ENCODE results near the gene NTRK2. TPM values are rescaled to one million over a fixed set of nuclear protein-coding genes. Genes with fewer than 3 reads are reported as not detected.

The NTRK2 gene
- total and polyA plus RNA-seq, 2 experiments from 2014 or later, result 0.03 TPM; not detected in 1

DNA sequence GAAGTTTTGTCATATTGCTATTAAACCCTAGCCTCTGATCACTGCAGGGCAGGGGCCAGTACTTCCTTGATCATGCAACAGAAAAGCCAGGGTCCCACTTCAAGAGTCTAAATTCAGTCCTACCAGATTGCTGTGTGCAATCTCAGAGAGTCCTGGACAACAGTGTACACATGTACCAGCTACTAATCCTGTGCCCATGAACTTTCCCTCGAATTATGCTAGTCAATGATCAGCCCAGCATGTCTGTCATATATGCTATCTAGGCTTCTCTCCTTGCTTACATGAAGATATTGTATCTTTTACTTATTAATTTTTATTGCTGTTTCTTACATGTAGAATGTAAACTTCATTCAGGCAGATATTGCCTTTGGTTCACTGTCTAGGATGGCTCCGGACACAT, 367.0 kb downstream of the NTRK2 start (continued):
- TF ChIP-seq, protein P1, sequence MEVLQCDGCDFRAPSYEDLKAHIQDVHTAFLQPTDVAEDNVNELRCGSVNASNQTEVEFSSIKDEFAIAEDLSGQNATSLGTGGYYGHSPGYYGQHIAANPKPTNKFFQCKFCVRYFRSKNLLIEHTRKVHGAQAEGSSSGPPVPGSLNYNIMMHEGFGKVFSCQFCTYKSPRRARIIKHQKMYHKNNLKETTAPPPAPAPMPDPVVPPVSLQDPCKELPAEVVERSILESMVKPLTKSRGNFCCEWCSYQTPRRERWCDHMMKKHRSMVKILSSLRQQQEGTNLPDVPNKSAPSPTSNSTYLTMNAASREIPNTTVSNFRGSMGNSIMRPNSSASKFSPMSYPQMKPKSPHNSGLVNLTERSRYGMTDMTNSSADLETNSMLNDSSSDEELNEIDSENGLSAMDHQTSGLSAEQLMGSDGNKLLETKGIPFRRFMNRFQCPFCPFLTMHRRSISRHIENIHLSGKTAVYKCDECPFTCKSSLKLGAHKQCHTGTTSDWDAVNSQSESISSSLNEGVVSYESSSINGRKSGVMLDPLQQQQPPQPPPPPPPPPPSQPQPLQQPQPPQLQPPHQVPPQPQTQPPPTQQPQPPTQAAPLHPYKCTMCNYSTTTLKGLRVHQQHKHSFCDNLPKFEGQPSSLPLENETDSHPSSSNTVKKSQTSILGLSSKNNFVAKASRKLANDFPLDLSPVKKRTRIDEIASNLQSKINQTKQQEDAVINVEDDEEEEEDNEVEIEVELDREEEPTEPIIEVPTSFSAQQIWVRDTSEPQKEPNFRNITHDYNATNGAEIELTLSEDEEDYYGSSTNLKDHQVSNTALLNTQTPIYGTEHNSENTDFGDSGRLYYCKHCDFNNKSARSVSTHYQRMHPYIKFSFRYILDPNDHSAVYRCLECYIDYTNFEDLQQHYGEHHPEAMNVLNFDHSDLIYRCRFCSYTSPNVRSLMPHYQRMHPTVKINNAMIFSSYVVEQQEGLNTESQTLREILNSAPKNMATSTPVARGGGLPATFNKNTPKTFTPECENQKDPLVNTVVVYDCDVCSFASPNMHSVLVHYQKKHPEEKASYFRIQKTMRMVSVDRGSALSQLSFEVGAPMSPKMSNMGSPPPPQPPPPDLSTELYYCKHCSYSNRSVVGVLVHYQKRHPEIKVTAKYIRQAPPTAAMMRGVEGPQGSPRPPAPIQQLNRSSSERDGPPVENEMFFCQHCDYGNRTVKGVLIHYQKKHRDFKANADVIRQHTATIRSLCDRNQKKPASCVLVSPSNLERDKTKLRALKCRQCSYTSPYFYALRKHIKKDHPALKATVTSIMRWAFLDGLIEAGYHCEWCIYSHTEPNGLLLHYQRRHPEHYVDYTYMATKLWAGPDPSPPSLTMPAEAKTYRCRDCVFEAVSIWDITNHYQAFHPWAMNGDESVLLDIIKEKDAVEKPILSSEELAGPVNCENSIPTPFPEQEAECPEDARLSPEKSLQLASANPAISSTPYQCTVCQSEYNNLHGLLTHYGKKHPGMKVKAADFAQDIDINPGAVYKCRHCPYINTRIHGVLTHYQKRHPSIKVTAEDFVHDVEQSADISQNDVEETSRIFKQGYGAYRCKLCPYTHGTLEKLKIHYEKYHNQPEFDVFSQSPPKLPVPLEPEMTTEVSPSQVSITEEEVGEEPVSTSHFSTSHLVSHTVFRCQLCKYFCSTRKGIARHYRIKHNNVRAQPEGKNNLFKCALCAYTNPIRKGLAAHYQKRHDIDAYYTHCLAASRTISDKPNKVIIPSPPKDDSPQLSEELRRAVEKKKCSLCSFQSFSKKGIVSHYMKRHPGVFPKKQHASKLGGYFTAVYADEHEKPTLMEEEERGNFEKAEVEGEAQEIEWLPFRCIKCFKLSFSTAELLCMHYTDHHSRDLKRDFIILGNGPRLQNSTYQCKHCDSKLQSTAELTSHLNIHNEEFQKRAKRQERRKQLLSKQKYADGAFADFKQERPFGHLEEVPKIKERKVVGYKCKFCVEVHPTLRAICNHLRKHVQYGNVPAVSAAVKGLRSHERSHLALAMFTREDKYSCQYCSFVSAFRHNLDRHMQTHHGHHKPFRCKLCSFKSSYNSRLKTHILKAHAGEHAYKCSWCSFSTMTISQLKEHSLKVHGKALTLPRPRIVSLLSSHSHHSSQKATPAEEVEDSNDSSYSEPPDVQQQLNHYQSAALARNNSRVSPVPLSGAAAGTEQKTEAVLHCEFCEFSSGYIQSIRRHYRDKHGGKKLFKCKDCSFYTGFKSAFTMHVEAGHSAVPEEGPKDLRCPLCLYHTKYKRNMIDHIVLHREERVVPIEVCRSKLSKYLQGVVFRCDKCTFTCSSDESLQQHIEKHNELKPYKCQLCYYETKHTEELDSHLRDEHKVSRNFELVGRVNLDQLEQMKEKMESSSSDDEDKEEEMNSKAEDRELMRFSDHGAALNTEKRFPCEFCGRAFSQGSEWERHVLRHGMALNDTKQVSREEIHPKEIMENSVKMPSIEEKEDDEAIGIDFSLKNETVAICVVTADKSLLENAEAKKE (CRISPR knock-in tag; IDR thresholded peaks at IDR 0.05), result no peak
- TF ChIP-seq POLR2AphosphoS5 (IDR thresholded peaks at IDR 0.05; ENCODE audit: low read depth) (no peak), NANOG (IDR thresholded peaks at IDR 0.05; ENCODE audit: borderline replicate concordance) (no peak), EZH2phosphoT487 (IDR thresholded peaks at IDR 0.05; ENCODE audit: unreplicated experiment) (no peak), STAT1 (IDR thresholded peaks at IDR 0.05; ENCODE audit: unreplicated experiment) (no peak), EZH2 (IDR thresholded peaks at IDR 0.05; ENCODE audit: low read depth, unreplicated experiment) (no peak)
- TF ChIP-seq, protein P2, sequence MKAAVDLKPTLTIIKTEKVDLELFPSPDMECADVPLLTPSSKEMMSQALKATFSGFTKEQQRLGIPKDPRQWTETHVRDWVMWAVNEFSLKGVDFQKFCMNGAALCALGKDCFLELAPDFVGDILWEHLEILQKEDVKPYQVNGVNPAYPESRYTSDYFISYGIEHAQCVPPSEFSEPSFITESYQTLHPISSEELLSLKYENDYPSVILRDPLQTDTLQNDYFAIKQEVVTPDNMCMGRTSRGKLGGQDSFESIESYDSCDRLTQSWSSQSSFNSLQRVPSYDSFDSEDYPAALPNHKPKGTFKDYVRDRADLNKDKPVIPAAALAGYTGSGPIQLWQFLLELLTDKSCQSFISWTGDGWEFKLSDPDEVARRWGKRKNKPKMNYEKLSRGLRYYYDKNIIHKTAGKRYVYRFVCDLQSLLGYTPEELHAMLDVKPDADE (IDR thresholded peaks at IDR 0.05), result no peak

DNA sequence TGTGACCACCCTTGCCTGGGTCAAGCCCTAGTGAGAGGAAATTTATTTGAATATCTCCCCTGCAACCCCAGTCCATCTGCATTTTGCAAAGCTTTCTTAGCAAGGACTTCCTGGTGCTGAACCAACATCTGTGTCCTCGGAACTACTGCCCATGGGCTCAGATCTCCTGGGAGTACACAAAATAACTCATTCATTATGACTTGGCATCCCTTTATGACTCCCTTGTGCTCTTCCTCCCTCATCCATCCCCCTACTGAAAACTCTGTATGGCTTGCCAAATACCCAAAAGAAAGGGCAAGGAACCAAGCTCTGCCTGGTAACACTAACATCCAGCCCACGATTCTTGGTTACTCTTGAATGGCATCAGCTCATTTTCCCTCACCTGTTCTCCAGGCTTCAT, 368.5 kb downstream of the NTRK2 start:
- Mint-ChIP-seq H3K4me1 (no peaks in the 10 kb centered on the region; the same call in 1 of the 3 replicates), H3K27me3 (ENCODE audit: insufficient read depth, low read depth, poor library complexity) (peaks cover 2% of the 10 kb centered on the region), H3K27ac (no peak overlapping the region), H3K9me3 (no peaks in the 10 kb centered on the region; the same call in 2 of the 3 replicates), H3K36me3 (ENCODE audit: low read depth) (no peaks in the 10 kb centered on the region), H3K4me3 (no peak overlapping the region)
- Histone ChIP-seq H3K9me2 (ENCODE audit: insufficient read depth) (peaks cover 17% of the 10 kb centered on the region), H4K20me1 (replicated peaks; ENCODE audit: insufficient read depth) (no peaks in the 10 kb centered on the region), H3K27me3 (ENCODE audit: insufficient read depth) (no peaks in the 10 kb centered on the region), H3K27ac (ENCODE audit: low read depth) (no peak overlapping the region), H3K4me1 (ENCODE audit: insufficient read depth) (peaks cover 17% of the 10 kb centered on the region), H3K4me3 (no peak overlapping the region), H3K36me3 (ENCODE audit: insufficient read depth) (no peaks in the 10 kb centered on the region), H2AFZ (no peak overlapping the region), H3K4me2 (no peak overlapping the region), H3K79me2 (replicated peaks; ENCODE audit: insufficient read depth) (no peaks in the 10 kb centered on the region), H3F3A (replicated peaks; ENCODE audit: low read depth) (no peaks in the 10 kb centered on the region)
- ATAC-seq (no peak), DNase-seq (ENCODE audit: low spot score) (no peak)
- TF ChIP-seq EZH2 (IDR thresholded peaks at IDR 0.05; ENCODE audit: low read depth, unreplicated experiment), result no peak
- no peak for TF ChIP-seq EZH2phosphoT487 (IDR thresholded peaks at IDR 0.05; ENCODE audit: unreplicated experiment)
- TF ChIP-seq, protein P3, sequence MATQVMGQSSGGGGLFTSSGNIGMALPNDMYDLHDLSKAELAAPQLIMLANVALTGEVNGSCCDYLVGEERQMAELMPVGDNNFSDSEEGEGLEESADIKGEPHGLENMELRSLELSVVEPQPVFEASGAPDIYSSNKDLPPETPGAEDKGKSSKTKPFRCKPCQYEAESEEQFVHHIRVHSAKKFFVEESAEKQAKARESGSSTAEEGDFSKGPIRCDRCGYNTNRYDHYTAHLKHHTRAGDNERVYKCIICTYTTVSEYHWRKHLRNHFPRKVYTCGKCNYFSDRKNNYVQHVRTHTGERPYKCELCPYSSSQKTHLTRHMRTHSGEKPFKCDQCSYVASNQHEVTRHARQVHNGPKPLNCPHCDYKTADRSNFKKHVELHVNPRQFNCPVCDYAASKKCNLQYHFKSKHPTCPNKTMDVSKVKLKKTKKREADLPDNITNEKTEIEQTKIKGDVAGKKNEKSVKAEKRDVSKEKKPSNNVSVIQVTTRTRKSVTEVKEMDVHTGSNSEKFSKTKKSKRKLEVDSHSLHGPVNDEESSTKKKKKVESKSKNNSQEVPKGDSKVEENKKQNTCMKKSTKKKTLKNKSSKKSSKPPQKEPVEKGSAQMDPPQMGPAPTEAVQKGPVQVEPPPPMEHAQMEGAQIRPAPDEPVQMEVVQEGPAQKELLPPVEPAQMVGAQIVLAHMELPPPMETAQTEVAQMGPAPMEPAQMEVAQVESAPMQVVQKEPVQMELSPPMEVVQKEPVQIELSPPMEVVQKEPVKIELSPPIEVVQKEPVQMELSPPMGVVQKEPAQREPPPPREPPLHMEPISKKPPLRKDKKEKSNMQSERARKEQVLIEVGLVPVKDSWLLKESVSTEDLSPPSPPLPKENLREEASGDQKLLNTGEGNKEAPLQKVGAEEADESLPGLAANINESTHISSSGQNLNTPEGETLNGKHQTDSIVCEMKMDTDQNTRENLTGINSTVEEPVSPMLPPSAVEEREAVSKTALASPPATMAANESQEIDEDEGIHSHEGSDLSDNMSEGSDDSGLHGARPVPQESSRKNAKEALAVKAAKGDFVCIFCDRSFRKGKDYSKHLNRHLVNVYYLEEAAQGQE (IDR thresholded peaks at IDR 0.05; ENCODE audit: unreplicated experiment), result no peak
- TF ChIP-seq, protein P4, sequence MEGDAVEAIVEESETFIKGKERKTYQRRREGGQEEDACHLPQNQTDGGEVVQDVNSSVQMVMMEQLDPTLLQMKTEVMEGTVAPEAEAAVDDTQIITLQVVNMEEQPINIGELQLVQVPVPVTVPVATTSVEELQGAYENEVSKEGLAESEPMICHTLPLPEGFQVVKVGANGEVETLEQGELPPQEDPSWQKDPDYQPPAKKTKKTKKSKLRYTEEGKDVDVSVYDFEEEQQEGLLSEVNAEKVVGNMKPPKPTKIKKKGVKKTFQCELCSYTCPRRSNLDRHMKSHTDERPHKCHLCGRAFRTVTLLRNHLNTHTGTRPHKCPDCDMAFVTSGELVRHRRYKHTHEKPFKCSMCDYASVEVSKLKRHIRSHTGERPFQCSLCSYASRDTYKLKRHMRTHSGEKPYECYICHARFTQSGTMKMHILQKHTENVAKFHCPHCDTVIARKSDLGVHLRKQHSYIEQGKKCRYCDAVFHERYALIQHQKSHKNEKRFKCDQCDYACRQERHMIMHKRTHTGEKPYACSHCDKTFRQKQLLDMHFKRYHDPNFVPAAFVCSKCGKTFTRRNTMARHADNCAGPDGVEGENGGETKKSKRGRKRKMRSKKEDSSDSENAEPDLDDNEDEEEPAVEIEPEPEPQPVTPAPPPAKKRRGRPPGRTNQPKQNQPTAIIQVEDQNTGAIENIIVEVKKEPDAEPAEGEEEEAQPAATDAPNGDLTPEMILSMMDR (conservative IDR thresholded peaks at IDR 0.05; ENCODE audit: low read depth in 2 of 2), result no peak
- TF ChIP-seq ZNF331 (CRISPR knock-in tag; IDR thresholded peaks at IDR 0.05; ENCODE audit: low read depth), result no peak
- no peak for TF ChIP-seq CREB1 (CRISPR knock-in tag; IDR thresholded peaks at IDR 0.05; ENCODE audit: low read depth)
- TF ChIP-seq, protein P2 (IDR thresholded peaks at IDR 0.05), result no peak
- TF ChIP-seq POLR2AphosphoS5 (IDR thresholded peaks at IDR 0.05; ENCODE audit: low read depth), result no peak

All from GM23338 (cell line).